NCI-H1105 (cell line): ENCODE data around the gene FGF14.
"Not testable (repeated sequence)": the region's sequence is repeated elsewhere in the genome, so short reads cannot be mapped to it uniquely, and the experiment has no call there.

Experiments used
- DNase-seq: peaks from one replicate; lab custom pipeline; 2025; lab: John Stamatoyannopoulos, UW

FGF14 gene

DNA sequence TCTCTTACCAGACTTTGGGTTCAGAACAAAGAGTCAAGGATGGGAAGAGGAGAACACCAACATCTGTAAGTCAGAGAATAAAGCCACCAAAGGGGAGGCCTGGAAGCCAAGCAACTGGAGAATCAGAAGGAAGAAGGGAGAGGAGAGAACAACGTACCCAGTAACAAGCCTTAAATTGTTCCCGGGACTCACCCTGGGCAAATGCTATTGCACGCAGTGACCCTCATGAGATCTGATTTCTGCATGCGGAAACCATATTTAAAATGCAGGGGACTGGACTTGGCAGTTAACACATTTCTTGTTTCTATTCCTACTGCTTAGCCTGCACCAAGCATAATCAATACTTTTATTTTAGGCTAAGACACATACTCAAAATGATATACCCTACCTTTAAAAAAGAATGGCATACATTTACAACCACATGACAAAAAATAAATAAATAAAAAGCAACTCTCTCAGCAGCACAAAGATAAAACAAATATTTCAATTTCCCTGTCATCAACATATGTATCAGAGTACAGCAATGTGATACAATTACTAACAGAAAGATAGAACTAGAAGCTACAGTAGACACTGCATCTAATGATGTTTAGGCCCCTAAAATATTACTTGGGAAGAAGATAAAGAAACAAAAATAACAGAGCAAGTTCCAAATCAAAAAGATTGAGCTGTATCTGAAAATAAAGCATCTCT is 534.8 kb downstream of the FGF14 start:
- DNase-seq, result no peak

DNA sequence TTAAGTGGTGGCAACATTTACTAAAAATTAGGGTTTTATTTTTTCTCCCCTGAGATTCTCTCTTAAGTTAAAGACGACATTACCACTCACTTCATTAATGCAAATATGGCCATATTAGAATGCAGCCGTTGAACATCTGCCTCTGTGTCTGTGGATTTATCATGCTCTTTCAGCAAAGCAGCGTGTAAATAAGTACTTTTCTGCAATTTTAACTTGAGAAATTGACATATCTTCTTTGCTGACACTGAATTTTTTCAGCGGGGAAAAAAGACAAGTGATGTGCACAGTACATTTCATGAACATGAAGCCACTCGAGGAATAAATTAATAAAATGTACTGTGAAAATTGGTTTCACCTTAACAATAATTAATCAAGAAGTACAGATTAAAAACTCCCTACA is 543.0 kb downstream of the FGF14 start:
- DNase-seq, result no peak

GRCh38 chr13:101846701-101847100 is 555.1 kb downstream of the FGF14 start:
- no peak for DNase-seq

DNA sequence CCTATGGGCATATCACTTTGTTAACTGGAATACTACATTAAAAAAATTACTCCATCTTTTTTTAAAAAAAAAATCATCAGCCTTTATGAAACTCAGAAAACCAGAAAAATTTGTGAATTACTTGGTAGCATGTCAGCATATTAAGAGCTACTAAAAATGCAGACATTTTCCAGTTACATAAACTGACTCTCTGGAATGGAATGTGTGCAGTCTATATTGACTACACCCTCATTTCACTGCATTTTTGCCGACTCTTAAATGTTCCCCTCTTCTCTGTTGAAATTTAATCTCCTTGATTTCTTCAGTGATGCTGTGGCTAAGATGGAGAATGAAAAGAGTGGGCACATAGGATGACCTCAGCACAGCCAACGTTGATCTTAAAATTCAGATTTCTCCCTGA is 555.6 kb downstream of the FGF14 start:
- no peak for DNase-seq

GRCh38 chr13:101845245-101846020 is 556.4 kb downstream of the FGF14 start:
- no peak for DNase-seq

DNA sequence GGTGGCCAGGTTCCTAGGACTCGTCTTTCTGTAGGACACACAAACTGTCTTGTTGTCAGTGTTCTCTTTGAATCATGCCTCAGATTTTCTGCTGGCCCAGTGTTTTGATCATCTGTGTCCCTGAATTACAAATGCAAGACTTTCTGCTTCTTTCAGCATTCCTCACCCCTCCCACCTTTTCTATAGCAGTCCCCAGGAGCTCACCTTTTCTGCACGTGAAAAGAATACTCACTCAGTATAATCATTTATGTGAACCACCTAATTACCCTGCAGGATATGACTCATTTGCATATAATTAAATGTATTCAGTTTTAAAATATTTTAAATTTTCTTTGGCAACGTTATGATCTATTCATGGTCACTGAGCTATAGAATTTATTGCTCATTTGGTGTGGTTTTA is 560.1 kb downstream of the FGF14 start:
- DNase-seq, result no peak

GRCh38 chr13:101838323-101838722 is 563.5 kb downstream of the FGF14 start:
- DNase-seq, result no peak

DNA sequence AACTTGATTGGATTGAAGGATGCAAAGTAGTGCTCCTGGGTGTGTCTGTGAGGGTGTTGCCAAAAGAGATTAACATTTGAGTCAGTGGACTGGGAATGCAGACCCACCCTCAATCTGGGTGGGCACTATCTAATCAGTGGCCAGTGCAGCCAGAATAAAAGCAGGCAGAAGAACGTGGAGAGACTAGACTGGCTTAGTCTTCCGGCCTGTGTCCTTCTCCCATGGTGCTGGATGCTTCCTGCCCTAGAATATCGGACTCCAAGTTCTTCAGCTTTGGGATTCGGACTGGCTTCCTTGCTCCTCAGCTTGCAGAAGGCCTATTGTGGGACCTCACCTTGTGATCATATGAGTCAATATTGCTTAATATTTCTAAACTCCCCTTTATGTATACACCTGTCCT is 564.1 kb downstream of the FGF14 start:
- not testable (repeated sequence) for DNase-seq

- DNase-seq, result no peak
Observed at GRCh38 chr13:101837288-101837687, 564.6 kb downstream of the FGF14 start.

DNA sequence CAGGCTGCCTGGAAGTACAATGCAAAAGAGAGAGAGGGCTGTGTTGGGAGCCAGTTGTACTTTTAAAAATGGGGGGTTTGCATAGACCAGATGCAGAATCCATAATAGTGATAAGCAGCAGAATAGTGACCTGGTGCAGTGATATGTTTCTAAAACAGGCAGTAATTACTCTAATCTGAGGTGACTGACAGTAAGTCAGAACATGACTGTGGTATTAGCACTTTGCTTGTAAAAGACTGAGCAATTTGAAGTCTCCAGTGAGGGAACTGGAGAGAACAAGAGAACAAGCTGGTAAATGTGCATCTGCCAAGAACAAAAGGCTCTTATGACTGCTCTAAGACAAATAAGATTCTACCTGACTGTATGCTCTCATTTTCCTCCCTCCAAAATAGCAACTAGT is 565.9 kb downstream of the FGF14 start:
- DNase-seq, result no peak

DNA sequence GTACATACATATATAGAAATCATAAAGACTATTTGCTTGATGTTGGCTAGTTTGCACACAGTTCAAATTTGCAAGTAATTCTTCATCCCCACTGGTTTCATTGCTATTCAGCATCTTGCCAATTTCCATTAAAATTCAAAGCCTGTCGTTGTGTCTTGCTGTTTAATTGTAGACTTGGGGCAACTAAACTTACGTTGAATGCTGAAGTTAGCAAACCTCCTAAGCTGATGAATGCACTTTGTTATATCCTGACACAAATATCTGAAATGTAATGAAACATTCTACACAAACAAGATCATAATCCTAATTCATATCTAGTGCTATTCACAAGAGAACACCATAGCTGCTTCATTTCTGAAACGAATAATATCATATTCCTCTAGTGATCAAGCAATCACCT is 568.2 kb downstream of the FGF14 start:
- DNase-seq, result no peak

DNA sequence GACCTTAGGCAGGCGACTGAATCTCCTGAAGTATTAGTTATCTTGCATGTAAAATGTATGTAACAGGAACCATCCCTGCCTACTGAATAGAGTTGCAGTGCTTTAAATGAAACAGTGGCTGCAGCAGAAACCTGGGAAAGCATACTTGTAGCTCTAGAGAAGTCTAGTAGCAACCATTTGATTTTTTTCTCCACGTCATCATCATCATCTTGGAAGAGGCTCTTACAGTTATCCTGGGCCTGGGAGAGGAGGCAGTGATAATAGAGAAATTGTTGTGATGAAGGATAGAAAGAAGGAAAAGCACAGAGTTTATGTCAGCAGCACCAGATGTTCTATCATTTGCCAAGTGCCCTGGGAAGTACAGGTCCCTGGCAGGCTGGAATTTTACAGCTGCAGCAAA is 571.8 kb downstream of the FGF14 start:
- DNase-seq, result no peak

DNA sequence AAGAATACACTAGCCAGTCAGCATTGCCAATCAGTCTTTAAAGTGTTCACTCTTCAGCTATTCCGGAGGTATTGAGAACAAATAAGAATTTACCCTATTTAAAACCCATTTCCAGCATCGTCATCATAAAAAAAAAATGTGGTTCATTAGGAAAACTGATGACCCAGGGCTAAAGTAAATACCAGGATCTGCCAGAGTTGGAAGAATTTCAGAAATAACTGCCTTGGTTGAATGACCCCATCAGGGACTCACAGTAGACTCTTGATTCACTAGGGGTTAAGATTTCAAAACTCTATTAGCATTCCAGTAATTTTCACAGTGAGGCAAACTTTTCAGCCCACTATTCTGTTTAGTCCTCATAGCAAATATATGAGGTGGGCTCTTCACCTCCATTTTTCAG is 572.4 kb downstream of the FGF14 start:
- DNase-seq, result no peak

- no peak for DNase-seq
Observed at GRCh38 chr13:101828119-101828518, 573.7 kb downstream of the FGF14 start.

GRCh38 chr13:101817898-101818297 is 584.0 kb downstream of the FGF14 start:
- no peak for DNase-seq

- DNase-seq, result no peak
Observed at GRCh38 chr13:101811881-101812280, 590.0 kb downstream of the FGF14 start.

DNA sequence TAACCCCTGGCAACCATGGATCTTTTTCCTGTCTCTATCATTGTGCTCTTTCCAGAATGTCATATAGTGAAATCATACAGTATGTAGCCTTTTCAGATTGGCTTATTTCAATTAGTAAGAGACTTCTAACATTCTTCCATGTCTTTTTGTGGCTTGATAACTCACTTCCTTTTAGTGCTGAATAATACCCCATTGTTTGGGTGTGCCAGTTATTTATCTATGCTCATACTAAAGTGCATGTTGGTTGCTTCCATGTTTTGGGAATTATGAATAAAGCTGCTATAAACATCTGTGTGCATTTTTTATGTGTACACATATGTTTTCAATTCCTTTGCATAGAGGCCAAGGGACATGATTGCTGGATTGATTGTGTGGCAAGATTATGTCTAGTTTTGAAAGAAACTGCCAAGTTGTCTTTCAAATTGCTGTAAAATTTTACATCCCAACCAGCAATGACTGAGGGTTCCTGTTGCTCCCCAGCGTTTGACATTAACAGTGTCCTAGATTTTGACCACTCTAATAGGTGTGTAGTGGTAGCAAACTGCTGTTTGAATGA is 590.5 kb downstream of the FGF14 start:
- no peak for DNase-seq

- no peak for DNase-seq
Observed at GRCh38 chr13:101799196-101799595, 602.7 kb downstream of the FGF14 start.

GRCh38 chr13:101798437-101798836 is 603.4 kb downstream of the FGF14 start:
- no peak for DNase-seq

DNA sequence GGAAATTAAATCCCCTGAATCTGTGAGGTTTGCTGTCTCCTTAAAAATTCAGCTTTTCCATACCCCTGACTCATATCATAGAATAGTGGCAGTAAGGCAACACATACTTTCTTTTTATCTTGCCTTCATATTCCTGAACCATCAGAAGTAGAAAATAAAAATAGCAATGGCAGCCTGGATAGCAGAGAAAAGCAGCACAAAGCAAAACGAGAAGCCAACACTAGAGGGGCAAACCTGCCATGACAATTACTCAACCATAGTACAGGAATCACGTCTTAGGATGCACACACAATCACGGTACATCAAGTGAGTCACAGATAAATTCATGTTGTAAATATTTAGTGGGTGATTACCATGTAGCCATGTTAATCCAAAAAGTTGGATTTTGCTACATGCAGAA is 606.4 kb downstream of the FGF14 start:
- no peak for DNase-seq

- DNase-seq, result no peak
Observed at GRCh38 chr13:101795025-101795424, 606.8 kb downstream of the FGF14 start.

GRCh38 chr13:101792189-101792588 is 609.7 kb downstream of the FGF14 start:
- no peak for DNase-seq

DNA sequence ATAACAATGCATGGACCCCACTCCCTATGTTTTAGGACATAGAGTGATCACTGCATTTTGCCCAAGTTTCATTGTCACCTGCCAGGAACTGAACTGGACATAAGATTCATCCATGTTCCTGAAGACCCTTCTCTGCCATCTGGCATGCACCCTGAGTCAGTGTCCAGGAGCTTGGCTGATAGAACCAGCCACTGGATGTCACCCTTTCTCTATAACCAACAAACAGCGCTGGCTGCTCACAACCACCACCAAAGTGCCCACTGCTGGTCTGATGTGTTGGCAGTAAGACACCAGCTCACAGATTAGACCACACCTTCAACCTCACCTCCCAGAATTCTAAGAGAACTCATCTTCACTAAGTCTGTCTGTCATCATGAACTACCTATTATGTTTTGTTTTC is 616.0 kb downstream of the FGF14 start:
- peak; percentile 1 for DNase-seq
